HEK293 (cell line): ENCODE results near the gene PPARG.

Experiments used
- CTCF ChIA-PET: fragments of 350-600 bp; formaldehyde crosslinking; extraction: SDS; loops from one replicate; lab custom pipeline; 2021; ENCODE audit warnings: antibody characterized with exemption; lab: Yijun Ruan, JAX
- POLR2A ChIA-PET: fragments of 300-600 bp; formaldehyde crosslinking; extraction: SDS; loops from one replicate; lab custom pipeline; 2020; ENCODE audit warnings: antibody characterized with exemption, inconsistent platforms; lab: Yijun Ruan, JAX
- H3K27ac ChIP-seq: fragments of 200-500 bp; sonication (Bioruptor generic); 2 replicates; pipeline ENCODE4 v1.5.1; 2014; ENCODE audit warnings: low read depth, low read length, control low read depth, inconsistent platforms; ENCODE audit errors: extremely low read depth
- H3K36me3 ChIP-seq, 2 experiments: fragments of 200-500 bp in 1 of 2; sonication (Bioruptor generic) in 1 of 2; 1 replicate in 1 of 2; 2 replicates in 1 of 2; pipeline ENCODE4 v1.5.1; 2014 to 2017; ENCODE audit warnings: inconsistent platforms in 2 of 2, low read length in 2 of 2; ENCODE audit not compliant: control insufficient read depth in 2 of 2, insufficient read depth in 1 of 2
- H3K4me1 ChIP-seq: fragments of 200-500 bp; sonication (Bioruptor generic); 2 replicates; pipeline ENCODE4 v1.5.1; 2014; ENCODE audit warnings: mild to moderate bottlenecking, low read length, inconsistent platforms; ENCODE audit not compliant: control insufficient read depth, insufficient read depth
- H3K4me3 ChIP-seq: 2 replicates; pipeline ENCODE4 v1.5.1; 2011; ENCODE audit warnings: low read depth, mild to moderate bottlenecking, control low read depth, low read length, moderate library complexity
- H3K9me3 ChIP-seq: fragments of 200-500 bp; sonication (Bioruptor generic); 2 replicates; pipeline ENCODE4 v1.5.1; 2014; ENCODE audit warnings: low read depth, low read length, inconsistent platforms; ENCODE audit not compliant: control insufficient read depth, insufficient read depth
- GLIS1 ChIP-seq: fragments of 450-650 bp; formaldehyde crosslinking; IDR thresholded peaks from 2 replicates; pipeline ENCODE4 v1.5.1; 2016; ENCODE audit warnings: missing biosample characterization, missing genetic modification characterization
- REST ChIP-seq: fragments of 450-650 bp; formaldehyde crosslinking; IDR thresholded peaks from 2 replicates; pipeline ENCODE4 v1.5.1; 2016; ENCODE audit warnings: missing biosample characterization, missing genetic modification characterization
- ZBTB10 ChIP-seq: fragments of 450-650 bp; formaldehyde crosslinking; IDR thresholded peaks from 2 replicates; pipeline ENCODE4 v1.5.1; 2016; ENCODE audit warnings: missing biosample characterization, missing genetic modification characterization
- ZFP69B ChIP-seq: fragments of 450-650 bp; formaldehyde crosslinking; IDR thresholded peaks from 2 replicates; pipeline ENCODE4 v1.5.1; 2016; ENCODE audit warnings: missing biosample characterization, missing genetic modification characterization
- ZIC2 ChIP-seq: fragments of 450-650 bp; formaldehyde crosslinking; IDR thresholded peaks from 2 replicates; pipeline ENCODE4 v1.5.1; 2016; ENCODE audit warnings: missing biosample characterization, missing genetic modification characterization
- ZNF133 ChIP-seq: fragments of 450-650 bp; formaldehyde crosslinking; IDR thresholded peaks from 2 replicates; pipeline ENCODE4 v1.5.1; 2016; ENCODE audit warnings: missing biosample characterization, missing genetic modification characterization
- ZNF221 ChIP-seq: fragments of 450-650 bp; formaldehyde crosslinking; IDR thresholded peaks from 2 replicates; pipeline ENCODE4 v1.5.1; 2017; ENCODE audit warnings: missing biosample characterization, missing genetic modification characterization, borderline replicate concordance
- ZNF266 ChIP-seq: fragments of 450-650 bp; formaldehyde crosslinking; IDR thresholded peaks from 2 replicates; pipeline ENCODE4 v1.5.1; 2016; ENCODE audit warnings: missing biosample characterization, missing genetic modification characterization, low read depth
- ZNF274 ChIP-seq, 2 experiments: fragments of 200-500 bp in 1 of 2; fragments of 450-650 bp in 1 of 2; sonication (Bioruptor generic) in 1 of 2; formaldehyde crosslinking in 1 of 2; IDR thresholded peaks; 2 replicates each; pipeline versions ENCODE4 v1.5.1 to v1.6.1; 2014 to 2016; ENCODE audit warnings: borderline replicate concordance in 1 of 2, inconsistent platforms in 1 of 2, low read length in 1 of 2, missing biosample characterization in 1 of 2, missing genetic modification characterization in 1 of 2
- ZNF518A ChIP-seq: fragments of 450-650 bp; formaldehyde crosslinking; conservative IDR thresholded peaks from 2 replicates; pipeline ENCODE4 v1.5.1; 2016; ENCODE audit warnings: low read depth, missing biosample characterization, missing genetic modification characterization
- ZNF530 ChIP-seq: fragments of 450-650 bp; formaldehyde crosslinking; IDR thresholded peaks from 2 replicates; pipeline ENCODE4 v1.5.1; 2016; ENCODE audit warnings: low read depth, missing biosample characterization, missing genetic modification characterization
- ZNF585B ChIP-seq: fragments of 450-650 bp; formaldehyde crosslinking; IDR thresholded peaks from 2 replicates; pipeline ENCODE4 v1.5.1; 2016; ENCODE audit warnings: missing biosample characterization, missing genetic modification characterization
- ZNF660 ChIP-seq: fragments of 450-650 bp; IDR thresholded peaks from 2 replicates; pipeline ENCODE4 v1.5.1; 2018; ENCODE audit warnings: missing biosample characterization, mild to moderate bottlenecking, missing genetic modification characterization

Gene PPARG

DNA sequence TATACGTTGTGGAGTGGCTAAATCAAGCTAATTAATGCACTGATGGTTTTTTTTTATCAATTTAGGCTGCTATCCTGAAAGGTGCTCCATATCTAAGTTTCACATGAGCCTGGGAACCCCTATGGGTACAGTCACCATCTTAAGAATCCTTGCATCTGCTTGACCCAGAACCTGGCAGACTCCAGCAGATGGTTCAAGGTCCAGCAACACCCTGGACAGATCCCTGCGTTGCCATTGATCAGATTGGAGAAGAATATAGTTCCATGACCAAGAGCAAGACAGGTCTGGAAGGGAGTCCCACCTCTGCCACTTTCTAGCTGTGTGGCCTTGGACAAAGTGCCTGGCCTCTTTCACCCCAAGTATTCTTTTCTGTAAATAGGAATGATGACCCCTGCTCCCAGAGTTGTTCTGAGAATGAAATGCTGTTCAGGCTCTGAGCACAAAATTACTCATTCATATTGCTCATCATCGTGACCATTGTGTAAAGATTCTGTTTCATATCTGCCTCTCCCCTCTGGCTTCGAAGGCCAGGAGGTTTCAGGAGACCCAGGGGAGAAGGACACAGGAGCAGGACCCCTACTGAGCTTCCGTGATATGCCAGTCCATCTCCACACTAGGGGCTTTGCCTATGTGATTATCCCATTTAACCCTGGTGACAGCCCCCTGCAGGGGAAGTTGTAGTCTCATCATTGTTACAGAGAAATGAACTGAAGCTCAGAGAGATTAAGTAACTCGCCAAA lies 165.4 kb downstream of the PPARG start:
- CTCF ChIA-PET = interaction anchor here (0.6 kb wide), 1 partner anchor 84 kb away, joined by 3 read pairs; no protein-coding TSS in a partner anchor
- no peak overlapping the region for H3K27ac ChIP-seq
- no peaks in the 10 kb centered on the region for H3K36me3 ChIP-seq
- no peak overlapping the region for H3K4me3 ChIP-seq
- POLR2A ChIA-PET = no interaction called here
- TF ChIP-seq ZFP69B (tag by site-specific recombination) = no peak
- peak; percentile 93 for TF ChIP-seq ZIC2 (tag by site-specific recombination)
- peak; percentile 53 for TF ChIP-seq GLIS1
- 0 out of 2 replicates have a peak, but pooled peaks have one; percentile 22 for TF ChIP-seq ZNF660 (tag by site-specific recombination)
- TF ChIP-seq ZNF585B = no peak
- no peak for TF ChIP-seq ZNF274 (IDR thresholded peaks at IDR 0.05; ENCODE audit: low read length)
- TF ChIP-seq ZNF274 (tag by site-specific recombination; IDR thresholded peaks at IDR 0.05; ENCODE audit: borderline replicate concordance) = no peak
- TF ChIP-seq REST (tag by site-specific recombination) = 0 out of 2 replicates have a peak, but pooled peaks have one; percentile 41
- H3K4me1 ChIP-seq = no peaks in the 10 kb centered on the region
- H3K9me3 ChIP-seq = no peaks in the 10 kb centered on the region

DNA sequence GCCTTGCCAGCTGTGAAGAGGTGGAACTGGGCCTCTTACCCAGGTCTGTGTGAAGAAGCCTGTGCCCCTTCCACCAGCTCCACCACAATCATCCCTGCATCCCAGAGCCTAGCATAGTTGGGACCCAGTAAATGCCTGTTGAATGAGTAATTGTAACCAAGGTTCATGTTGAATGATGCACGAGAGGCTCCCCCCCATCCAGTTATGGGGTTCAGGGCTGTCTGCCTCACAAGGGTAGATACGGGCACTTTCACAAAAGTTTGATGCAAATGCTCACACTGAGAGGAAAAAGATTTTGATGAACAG lies 165.9 kb downstream of the PPARG start:
- Histone ChIP-seq H3K9me3 (no peaks in the 10 kb centered on the region), H3K4me1 (no peaks in the 10 kb centered on the region), H3K27ac (no peak overlapping the region), H3K36me3 (no peaks in the 10 kb centered on the region), H3K4me3 (no peak overlapping the region)
- no peak for TF ChIP-seq ZNF266 (tag by site-specific recombination)
- TF ChIP-seq ZNF530 (tag by site-specific recombination) = no peak
- TF ChIP-seq ZNF221 (tag by site-specific recombination) = no peak
- no peak for TF ChIP-seq ZNF133 (tag by site-specific recombination)
- no peak for TF ChIP-seq ZNF518A (tag by site-specific recombination)
- TF ChIP-seq ZBTB10 (tag by site-specific recombination) = no peak
- CTCF ChIA-PET = no interaction called here
- POLR2A ChIA-PET = no interaction called here
